ENCODE measurements around the gene ACVRL1.

- TF ChIP-seq TAF1 (IDR thresholded peaks at IDR 0.05; ENCODE audit: borderline replicate concordance, low read depth, low read length) = no peak
- TF ChIP-seq MYC (IDR thresholded peaks at IDR 0.05; ENCODE audit: insufficient read depth, insufficient read length, insufficient replicate concordance, low read length, severe bottlenecking) = no peak
- no peak for TF ChIP-seq CTCF (IDR thresholded peaks at IDR 0.05 in 2 of 3, conservative IDR thresholded peaks at IDR 0.05 in 1 of 3; ENCODE audit: control insufficient read depth in 2 of 3, extremely low read depth in 1 of 3, insufficient read depth in 1 of 3, low read depth in 3 of 3, low read length in 3 of 3)
- TF ChIP-seq CBX5 (IDR thresholded peaks at IDR 0.05; ENCODE audit: low read depth) = no peak
- TF ChIP-seq ZNF592 (IDR thresholded peaks at IDR 0.05) = no peak
- no peak for TF ChIP-seq POLR2AphosphoS5 (IDR thresholded peaks at IDR 0.05; ENCODE audit: low read length)
- TF ChIP-seq RFX5 (IDR thresholded peaks at IDR 0.05; ENCODE audit: low read depth, low read length) = no peak
- no peak for TF ChIP-seq ATF2 (IDR thresholded peaks at IDR 0.05; ENCODE audit: low read length)
- TF ChIP-seq POLR2AphosphoS2 (IDR thresholded peaks at IDR 0.05; ENCODE audit: low read depth, low read length) = no peak
- TF ChIP-seq CEBPB (IDR thresholded peaks at IDR 0.05; ENCODE audit: borderline replicate concordance in 1 of 2, low read depth in 2 of 2, low read length in 2 of 2) = no peak
Measured at GRCh38 chr12:51953864-51954263, 46.6 kb downstream of the ACVRL1 start.

Data from GM12878 (cell line).